GM18519 (cell line): ENCODE data around the gene ZCCHC9.
"Not testable (repeated sequence)": the region's sequence is repeated elsewhere in the genome, so short reads cannot be mapped to it uniquely, and the experiment has no call there.

ENCODE experiments used
- ATAC-seq: cut with Tn5 transposase; IDR thresholded peaks from one replicate; pipeline ENCODE4 v1.9.1; 2021; ENCODE audit warnings: mild to moderate bottlenecking, moderate library complexity; ENCODE audit not compliant: unreplicated experiment, low FRiP score

The ZCCHC9 gene

DNA sequence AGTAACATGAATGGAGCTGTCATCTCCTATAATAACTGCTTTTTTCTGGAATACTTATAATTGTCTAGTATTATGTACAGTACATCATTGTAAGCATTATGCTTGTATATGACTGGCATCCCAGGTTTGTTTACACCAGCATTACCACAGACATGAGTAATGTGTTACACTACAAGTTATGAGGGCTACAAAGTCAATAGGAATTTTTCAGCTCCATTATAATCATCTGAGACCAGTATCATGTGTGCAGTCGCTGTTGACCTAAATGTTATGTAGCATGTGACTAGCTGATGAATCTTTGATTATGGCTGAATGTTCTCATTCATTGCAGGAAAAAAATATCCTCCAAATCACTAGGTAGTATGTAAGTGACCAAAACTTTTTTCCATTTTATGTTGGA lies 2.2 kb downstream of the ZCCHC9 start:
- ATAC-seq, result no peak

DNA sequence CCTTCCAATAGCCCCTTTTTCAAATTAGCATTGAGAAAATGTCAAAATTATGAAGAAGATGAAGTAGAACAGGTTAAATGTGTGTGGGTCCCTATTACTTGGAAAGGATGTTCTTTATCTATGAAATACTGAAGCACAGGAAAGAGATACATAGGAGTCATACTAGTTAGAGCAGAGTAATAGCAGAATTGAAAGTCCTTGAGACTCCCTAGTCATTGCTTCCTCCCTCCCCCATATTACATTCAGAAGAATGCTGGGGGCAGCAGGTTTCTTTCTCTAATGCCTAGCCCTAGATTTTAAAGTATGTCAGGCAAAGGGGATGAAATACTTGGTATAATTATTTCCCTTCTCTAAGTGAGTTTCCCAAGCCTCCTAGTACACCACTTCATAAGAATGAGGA lies 4.4 kb downstream of the ZCCHC9 start:
- no peak for ATAC-seq

DNA sequence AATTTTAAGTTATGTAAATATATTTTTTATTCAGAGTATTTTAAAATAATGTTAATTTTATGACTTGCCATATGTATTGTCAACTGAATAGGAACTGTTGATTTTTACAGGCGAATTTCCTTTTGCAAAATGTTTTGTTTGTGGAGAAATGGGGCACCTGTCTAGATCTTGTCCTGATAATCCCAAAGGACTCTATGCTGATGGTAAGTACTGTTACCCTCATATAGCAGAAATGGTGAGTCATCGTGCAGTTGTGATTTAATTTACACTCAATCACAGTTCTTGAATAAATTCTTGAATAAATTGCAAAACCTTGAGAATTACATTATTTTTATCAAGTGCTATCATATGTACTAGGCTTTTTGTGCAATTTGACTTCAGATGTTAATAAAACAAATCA lies 7.4 kb downstream of the ZCCHC9 start:
- no peak for ATAC-seq

DNA sequence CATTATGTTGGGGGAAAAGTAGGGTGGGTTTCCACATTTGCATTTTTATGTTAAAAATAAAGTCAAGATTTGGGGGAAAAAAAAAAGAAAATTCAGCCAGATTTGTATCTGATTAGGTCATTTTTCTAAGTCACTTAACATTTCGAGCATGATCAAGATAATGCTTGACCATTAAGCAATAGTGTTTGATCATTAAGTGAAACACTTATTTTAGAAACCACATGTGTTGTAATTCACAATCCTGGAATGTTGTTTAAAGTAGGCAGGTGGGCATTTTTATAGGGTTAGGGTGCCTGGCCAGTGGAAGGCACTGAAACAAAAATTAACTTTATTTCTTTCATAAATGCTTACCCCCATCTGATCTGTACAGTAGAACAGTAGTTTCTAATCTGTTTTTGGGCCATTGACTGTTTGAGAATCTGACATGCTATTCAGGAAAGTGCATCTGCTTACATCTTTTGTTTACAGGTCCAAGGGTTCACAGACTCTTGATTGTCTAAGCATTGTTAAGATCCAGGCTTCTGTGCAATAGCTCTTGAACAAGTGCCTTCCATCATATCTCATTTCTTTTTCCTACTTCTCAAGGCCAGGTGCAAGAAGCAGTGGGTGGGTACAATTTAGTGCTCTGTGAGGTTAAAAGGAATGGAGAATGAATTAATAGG lies 9.1 kb downstream of the ZCCHC9 start:
- ATAC-seq, result no peak

DNA sequence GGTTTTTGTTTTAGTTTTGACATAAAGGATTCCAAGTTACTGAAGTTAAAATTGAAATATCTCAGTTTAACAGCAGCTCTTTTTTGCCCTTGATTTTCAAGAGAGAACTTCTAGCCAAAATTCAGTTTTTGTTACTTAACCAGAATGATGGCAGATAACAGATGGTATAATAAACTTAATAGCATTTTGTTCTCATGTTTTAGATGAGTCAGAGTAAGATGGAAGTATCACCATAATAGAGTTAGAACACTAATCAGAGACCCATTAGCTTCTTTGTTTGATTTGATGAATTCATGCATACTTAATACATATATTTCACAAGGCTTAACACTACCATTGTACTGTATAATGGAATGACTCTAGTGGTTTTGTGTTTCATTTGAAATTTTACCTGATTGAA lies 11.9 kb downstream of the ZCCHC9 start:
- no peak for ATAC-seq

DNA sequence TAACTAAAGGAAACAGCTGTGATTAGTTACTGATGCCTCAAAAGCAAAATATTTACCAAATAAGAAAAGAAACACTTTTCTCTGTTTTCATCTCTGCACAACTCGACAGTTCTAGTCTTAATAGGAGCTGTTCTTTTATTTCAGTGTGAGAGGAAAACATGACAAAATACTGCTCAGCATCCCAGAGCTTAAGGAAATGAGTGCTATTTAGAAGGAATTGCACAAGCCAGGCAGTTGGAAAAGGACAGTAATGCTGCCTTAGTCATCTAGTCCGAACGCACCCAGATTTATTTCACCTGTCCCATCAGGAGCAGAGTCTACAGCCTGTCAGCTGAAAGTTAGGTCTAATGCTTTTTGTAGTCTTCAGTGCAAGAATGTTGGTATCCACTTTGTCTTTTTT lies 12.3 kb downstream of the ZCCHC9 start:
- ATAC-seq, result no peak

DNA sequence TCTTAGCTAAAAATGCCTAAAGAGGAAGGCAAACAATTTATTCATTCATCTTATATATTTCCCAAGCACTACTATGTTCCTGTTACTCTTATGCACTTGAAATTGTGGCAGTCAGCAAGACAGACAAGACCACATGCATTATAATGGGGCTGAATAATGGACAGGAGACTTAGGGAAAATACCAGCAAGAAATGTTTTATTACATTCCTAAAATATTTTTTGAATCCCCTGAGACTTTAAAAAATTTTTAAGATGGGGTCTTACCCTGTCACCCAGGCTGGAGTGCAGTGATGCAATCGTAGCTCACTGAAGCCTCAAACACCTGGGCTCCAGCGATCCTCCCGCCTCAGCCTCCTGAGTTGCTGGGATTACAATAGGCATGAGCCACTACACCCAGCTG lies 13.2 kb downstream of the ZCCHC9 start:
- no peak for ATAC-seq

DNA sequence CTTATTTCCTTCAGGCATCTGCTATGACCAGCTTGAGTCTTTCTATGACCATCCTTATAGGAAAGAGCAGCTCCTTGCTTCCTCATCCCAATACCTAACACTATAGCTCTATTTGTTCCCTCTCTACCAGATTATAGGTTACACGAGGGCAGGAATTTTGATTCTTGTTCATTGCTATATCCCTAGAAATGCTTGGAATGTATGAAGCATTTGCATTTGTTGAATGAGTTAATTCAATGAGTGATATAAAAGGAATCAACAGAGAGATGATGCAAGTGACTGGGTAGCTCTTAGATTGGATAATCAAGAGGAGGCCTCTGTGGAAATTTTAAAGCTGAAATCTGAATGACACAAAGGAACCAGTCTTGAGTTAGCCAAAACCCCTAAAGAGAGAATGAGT lies 13.9 kb downstream of the ZCCHC9 start:
- no peak for ATAC-seq

DNA sequence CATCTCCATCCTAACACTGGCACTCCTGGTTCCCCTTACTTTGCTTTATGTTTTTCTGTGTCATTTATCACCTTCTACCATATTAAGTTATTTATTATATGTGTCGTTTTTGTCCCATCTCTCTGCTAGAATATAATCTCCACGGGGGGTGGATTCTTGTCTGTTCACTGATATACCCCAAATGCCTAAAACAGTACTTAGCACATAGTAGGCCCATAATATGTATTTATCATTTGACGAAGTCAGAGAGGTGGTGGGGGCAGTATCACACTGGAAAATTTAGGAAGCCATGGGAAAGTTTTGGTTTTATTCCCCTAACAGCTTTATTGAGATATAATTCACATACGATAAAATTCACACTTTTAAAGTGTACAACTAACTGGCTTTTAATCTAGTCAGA lies 14.4 kb downstream of the ZCCHC9 start:
- ATAC-seq, result no peak

DNA sequence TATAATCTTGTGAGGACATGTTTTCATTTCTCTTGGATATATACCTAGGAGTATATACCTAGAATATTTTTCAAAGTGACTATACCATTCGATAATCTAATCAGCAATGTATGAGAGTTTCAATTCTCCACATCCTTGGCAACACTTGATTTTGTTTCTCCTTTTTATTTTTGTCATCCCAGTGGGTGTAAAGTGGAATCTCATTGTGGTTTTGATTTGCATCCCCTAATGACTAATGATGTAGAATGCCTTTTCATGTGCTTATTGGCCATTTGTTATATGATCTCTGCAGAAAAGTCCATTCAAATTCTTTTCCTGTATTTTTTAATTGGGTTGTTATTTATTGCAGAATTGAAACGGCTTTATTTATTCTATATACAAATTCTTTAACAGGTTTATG lies 15.2 kb downstream of the ZCCHC9 start:
- no peak for ATAC-seq

DNA sequence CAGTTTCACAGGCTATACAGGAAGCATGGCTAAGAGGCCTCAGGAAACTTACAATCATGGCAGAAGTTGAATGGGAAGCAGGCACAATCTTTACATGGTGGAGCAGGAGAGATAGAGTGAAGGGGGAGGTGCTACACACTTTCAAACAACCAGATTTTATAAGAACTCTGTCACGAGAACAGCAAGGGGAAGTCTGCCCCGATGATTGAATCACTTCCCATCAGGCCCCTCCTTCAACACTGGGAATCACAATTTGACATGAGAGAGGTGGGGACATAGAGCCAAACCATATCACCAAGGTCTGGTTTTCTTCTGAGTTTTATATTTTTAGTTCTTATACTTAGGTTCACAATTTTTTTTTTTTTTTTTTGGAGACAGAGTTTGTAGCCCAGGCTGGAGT lies 16.1 kb downstream of the ZCCHC9 start:
- ATAC-seq, result no peak

DNA sequence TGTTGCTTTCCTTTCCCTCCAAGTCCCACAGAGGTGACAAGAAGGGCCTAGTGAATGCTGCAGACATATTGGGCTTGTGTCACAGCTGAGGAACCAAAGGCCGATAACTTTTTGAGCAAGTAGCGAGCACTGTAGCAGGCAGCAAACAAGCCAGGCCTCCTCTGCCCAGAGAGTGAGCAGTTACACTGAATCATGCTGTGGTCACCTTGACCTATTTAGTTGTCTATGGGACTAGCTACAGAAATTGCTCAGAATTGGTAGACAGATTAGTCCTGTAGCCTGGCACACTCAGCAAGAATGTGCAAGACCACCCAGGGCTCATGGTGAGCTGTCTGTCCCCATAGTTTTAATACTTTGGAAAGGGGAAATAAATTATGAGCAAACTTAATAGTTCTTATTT lies 25.2 kb downstream of the ZCCHC9 start:
- ATAC-seq, result no peak

DNA sequence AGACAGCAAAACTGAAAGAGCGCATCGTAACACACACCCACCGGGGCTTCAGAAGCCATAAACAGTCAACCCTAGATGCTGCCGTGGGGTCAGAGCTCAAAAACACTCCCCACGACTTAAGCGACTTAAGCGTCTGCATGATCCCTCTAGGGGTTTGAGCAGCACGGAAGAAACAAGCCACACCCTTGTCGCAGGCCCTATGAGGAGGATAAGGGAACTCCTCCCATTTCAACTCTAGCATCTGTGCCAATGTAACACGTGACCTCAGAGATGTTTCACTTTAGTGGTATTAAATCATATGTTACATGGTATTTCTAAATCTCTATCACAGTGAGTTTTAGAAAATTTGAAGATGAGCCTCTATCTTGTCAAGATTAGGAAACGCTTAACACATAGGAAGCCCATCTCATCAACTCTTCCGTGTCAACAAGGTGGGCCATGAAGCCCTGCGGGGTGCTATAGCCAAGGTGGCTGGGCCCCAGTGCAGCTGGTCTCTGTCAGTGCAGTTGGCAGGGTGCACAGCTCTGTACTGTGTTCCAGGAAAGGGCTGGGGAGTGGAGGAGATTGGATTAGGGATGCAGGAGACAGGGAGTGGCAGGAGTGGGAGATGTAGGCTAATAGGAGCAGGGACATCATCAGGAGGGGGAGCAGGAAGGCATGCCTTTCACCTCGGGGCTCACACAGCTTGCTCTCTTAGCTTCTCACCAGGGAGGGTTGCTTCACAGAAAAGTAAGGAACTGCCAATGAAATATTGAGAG lies 33.1 kb downstream of the ZCCHC9 start:
- no peak for ATAC-seq

DNA sequence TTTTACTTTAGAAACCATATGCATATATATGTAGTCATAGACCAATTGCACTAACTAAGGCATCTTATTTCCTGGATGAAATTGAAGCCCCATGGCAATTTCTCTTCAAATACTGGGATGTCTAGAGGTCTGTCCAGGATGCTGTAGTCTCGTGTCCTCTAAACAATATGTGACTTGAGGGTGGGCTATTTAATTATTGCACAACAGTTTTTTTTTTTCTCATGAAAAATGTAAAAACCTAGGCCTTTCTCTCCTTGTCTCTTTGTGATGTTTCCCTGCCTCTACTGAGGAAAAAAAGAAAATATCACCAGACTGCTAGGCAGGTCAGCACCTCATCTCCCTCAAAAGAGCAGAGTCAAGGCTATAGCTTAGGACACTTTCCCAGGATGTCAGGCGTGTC lies 34.6 kb downstream of the ZCCHC9 start:
- ATAC-seq, result no peak

DNA sequence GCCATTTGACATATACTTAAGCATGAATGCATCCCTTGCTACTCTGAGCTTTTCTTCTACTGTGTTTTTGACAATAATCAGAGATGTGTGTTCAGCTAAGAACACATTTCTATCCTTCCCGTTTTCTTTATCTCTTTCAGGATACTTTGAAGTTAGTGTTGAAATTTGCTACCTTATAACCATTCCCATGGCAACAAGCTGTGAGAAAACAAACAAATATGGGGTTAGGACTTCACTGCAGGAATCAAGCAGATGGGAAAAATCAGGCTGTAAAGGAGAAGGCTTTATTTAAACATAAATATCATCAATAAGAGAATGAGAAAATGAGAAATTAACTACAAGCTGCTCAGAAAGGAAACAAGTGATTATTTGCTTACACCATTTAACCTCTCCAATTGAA lies 35.2 kb downstream of the ZCCHC9 start:
- ATAC-seq, result no peak

DNA sequence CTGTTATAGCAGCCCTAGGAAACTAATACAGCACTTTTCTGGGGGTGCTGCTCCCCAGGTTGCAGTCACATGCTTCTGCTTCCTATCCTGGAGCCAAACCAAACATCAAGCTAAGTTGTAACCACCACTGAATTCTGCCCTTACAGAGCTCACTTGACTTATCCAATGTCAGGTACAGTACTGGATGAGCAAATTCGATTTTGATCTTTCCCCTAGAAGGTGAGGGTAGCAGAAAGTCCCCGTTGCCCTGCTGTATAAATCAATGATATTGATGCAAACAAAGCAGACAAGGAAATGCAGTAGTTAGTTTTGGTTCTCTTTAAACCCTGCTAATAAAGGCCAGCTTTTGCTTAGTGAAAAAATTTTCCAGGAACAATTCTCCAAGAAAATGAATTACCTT lies 36.4 kb downstream of the ZCCHC9 start:
- ATAC-seq, result no peak

DNA sequence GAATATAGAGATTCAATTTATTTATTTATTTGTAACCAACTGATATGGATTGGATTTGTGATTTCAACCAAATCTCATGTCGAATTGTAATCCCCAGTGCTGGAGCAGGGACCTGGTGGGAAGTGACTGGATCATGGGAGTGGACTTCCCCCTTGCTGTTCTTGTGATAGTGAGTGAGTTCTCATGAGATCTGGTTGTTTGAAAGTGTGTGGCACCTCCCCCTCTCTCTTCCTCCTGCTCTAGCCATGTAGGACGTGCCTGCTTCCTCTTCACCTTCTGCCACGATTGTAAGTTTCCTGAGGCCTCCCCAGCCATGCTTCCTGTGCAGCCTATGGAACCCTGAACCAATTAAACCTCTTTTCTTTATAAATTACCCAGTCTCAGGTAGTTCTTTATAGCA lies 36.8 kb downstream of the ZCCHC9 start:
- ATAC-seq, result not testable (repeated sequence)

DNA sequence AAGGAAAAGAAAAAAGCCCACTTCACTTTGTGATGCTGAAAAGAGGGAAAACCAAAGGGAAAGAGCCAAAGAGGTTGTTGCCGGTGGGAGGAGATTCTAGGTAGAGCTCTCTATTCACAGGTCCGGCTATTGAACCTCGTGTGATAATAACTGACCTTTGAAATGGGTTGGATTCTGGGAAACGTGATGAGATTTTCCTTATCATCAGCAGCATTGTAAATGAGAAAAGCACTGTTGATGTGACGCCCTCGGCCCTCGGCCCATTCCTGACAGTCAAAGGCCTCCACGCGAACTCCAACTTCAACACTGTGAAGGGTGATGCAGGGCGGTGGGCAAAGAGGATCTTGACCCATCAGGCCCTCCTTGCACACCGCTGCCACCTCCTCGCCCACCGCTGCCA lies 43.3 kb downstream of the ZCCHC9 start:
- ATAC-seq, result no peak

DNA sequence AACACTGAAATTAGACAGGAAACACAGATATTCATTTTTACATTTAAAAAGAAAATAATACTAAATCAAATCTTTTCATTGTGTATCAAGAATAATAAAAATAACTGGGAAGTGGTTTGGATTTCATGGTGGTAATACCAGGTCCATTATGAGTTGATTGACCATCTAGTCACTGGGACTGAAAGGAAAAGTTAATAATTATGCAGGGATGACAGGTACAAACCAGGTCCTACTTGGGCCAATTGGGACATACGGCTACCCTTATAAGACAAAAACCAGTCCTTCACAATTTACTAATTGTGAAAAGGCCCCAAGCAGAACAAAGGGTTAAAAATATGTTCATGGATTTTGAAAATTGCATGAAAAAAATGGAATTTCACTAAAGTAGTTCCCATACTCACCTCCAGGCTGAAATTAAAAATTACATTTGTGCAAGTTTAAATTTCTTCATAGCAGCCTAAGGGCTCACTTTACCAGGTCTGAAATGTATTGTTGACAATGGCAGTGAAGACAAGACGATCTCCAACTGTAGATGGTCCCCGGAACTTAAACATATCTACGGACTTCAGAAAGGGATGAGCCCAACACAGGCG lies 44.1 kb downstream of the ZCCHC9 start:
- ATAC-seq, result no peak

DNA sequence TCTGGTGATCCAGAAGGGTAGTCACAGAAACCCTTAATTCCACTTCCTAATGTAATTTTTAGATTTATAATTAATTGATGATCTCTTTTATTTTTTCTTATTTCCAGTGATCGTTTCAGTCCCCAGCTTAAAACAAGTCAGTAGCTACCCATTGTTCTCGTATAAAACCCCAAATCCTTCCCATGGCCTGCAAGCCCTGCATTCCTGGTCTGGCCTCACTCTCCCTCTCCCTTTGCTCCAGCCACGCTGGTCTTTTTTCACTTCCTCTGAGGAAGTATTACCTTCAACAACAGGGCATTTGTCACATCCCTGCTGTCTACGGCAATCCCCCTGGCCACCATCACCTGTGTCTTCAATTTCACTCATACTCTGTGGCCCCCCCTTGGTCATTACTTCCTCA lies 47.8 kb downstream of the ZCCHC9 start:
- no peak for ATAC-seq

DNA sequence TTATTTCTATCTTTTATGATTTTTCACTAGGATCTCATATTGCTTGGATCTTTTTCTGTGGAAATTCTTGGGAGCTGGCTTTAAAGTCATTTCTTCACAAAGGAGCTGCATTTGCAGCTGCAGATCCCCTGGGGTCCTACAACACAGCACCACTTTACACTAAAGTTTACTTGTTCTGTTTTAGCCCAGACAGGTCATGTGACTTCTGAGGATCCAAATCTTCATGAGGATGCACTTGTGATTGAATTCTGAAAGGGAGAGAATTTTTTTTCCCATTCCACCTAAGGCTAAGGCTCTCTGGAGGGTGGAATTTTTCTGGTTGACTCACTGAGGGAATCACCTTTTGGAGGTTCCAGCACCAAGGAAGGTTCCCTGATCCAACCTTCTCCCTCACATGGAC lies 49.1 kb downstream of the ZCCHC9 start:
- ATAC-seq, result no peak

DNA sequence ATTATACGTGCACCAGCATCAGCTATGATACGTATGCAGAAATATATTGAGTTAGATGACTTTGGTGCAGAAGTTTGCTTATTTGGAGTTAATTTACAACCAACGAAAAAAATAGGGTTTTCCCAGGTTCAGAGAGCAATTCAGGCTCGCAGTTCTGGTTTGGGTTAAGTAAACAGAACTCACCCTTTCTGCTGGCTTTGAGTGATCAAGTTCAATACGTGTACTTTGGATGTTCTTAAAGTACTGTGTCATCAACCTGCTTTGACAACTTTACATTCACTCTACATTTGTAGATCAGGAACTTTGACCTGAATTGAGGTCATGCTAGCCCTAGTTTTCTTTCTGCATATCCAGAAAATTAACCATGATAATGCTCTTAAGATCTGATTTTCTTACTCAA lies 51.8 kb downstream of the ZCCHC9 start:
- no peak for ATAC-seq
